HG02571 (cell line): Measurements from ENCODE around the gene EFCAB6.

Experiments
- ATAC-seq: cut with Tn5 transposase; IDR thresholded peaks from one replicate; pipeline ENCODE4 v1.9.1; 2021; ENCODE audit warnings: mild to moderate bottlenecking, moderate library complexity; ENCODE audit not compliant: unreplicated experiment

EFCAB6 gene

DNA sequence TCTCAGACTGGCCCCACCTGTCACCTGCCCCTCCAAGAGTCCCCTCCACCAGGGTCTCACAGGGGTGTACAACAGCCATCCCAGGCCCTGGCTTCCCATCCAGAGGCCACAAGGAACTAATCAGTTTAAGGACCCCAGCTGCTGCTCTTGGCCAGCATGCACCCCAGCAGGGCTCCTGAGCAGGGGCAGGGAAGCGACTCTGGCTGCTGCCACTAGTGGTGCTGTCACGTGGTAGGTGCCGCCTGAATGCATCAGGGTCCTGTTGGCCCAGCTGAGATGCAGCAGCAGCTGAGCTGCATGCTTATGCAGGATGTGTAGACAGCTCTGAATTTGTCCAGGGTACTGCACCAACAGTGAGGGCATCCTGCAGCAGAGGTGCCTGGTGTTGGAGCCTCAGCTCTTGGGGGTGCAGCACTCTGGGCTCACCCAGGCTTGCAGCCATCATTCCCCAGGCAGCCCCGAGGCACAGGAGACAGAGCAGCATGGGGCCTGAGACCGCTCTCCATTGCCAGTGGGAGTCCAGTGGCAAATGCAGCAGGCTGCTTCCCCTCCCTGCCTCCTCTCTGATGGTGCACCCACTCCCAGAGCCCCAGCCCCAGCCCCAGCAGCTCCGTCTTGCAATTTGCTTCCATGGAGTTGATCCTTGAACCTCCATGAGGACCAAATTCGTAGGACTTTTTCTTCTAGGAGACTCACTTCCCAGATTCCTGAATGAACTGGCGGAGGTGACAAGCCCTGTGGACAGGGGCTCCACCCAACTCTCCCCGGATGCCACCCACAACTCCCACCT, 301.6 kb downstream of the EFCAB6 start:
- ATAC-seq, result no peak

DNA sequence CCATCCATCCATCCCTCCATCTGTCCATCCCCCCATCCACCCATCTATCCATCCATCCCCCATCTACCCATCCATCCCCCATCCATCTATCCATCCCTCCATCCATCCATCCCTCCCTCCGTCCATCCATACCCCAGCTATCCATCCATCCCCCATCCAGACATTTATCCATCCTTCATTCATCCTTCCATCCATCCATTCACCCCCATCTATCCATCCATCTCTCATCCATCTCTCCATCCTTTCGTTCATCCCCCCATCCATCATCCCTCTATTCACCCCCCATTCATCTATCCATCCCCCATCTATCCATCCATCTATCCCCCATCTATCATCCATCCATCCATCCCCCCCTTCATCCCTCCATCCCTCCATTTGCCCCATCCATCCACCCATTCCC, 302.8 kb downstream of the EFCAB6 start:
- no peak for ATAC-seq

DNA sequence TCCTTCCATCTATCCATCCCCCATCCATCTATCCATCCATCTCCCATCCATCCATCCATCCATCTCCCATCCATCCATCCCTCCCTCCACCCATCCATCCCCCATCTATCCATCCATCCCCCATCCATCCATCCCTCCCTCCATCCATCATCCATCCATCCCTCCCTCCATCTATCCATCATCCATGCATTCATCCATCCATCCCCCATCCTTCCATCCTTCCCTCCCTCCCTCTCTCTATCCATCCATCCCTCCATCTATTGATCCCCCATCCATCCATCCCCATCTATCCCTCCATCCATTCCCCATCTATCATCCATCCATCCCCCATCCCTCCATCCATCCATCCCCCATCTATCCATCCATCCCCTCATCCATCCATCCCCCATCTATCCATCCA, 303.6 kb downstream of the EFCAB6 start:
- no peak for ATAC-seq

DNA sequence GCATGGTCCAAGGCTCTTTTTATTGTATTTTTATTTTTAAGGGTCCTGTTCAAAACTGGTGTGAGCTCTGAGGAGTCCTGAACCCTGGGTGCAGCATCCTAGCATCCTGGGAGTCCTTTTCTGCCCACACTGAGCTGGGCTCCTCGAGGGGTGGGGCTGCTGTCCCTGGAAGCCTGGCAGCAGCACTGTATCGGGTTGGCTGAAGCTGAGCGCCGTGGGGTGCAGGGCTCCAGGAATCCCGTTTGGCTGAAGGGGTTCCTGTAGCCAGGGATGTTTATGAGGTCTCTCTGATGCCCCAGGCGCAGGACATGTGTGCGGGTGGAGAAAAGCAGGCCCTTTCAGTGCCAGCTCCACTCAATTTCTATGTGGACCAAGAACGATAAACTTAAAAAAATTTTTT, 304.9 kb downstream of the EFCAB6 start:
- no peak for ATAC-seq

DNA sequence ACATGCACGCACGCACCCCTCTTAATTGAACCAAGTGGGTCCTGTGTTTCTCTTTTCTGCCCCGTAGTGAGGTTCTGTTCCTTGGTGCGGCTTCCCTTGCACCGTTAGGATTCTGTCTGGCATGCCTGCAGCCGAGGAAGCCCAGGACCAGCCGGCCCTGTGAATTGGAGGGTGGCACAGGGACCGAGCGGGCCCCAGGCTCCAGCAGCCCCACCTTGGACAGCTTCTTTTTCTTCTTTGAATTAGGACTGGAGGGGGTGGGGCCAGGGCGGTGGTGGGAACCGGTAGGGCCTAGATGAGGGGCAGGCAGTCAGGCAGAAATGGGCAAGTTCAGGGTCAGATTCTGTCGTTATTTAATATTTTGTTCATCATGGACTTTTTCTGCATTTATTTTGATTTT, 305.6 kb downstream of the EFCAB6 start:
- ATAC-seq, result no peak

DNA sequence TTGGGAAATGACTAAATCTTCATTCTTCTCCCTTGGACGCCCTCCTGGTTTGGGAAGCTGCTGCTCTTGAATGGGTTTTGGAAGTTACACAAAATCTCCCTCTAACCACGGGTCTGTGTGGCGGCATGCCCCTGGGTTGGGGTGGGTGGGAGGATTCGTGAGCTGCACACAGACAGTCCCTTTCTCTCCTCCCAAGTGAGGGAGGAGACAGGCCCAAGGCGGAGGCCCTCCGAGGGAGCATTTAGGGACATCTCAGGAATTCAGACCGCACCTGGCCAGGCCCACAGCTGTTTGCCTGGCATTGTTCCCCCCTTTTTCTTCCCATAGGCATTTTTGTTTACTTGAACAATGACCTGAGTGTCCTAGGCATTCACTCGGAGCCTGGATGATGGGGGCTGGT, 306.2 kb downstream of the EFCAB6 start:
- no peak for ATAC-seq

DNA sequence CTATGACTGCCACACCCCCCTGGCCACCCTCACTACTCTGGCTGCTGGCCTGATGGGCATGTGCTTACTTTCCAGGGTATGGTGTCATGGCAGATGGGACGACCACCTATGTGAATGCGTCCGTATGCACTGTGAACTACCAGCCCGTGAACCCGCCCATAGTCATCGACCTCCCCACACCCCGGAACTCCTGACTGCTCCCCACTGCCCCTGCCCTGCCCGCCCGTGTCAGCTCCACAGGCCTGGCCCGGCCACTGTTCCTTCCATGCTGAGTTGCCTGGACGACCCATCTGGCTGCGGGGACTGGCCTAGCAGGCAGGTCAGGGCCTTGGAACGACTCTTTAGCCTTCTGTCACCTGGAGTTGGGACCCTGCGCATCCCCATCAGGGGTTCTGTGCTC, 306.7 kb downstream of the EFCAB6 start:
- no peak for ATAC-seq

DNA sequence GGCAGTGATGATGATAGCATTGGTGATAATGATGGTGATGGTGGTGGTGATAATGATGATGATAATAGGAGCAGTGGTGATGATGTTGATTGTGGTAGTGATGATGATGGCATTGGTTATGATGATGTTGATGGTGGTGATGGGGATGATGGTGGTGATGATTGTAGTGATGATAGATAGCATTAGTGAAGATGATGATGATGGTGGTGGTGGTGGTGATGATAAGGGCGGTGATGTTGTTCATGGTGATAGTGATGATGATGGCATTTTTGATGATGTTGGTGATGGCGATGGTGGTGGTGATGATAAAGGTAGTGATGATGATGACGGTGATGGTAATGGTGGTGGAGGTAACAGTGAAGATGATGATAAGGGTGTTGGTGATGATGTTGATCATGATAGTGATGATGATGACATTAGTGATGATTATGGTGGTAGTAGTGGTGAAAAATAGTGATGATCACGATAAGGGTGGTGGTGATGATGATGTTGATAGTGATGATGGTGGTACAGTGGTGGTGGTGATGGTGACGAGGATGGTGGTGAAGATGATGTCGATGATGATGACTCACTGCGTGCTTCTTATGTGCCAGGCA, 307.3 kb downstream of the EFCAB6 start:
- ATAC-seq, result no peak

DNA sequence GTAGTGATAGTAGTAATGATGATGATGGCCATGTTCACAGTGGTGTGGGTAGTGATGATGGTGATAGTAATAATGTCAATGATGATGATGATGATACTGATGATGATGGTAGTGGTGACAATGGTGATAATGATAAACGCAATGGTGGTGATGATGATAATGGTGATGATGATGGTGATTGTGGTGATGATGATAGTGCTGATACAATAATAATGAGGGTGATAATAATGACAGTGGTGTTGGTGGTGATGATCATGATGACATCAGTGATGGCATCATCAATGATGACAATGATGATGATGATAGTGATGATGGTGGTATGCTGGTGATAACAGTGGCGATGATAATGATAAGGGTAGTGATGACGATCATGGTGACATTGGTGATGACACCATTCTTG, 308.0 kb downstream of the EFCAB6 start:
- no peak for ATAC-seq

DNA sequence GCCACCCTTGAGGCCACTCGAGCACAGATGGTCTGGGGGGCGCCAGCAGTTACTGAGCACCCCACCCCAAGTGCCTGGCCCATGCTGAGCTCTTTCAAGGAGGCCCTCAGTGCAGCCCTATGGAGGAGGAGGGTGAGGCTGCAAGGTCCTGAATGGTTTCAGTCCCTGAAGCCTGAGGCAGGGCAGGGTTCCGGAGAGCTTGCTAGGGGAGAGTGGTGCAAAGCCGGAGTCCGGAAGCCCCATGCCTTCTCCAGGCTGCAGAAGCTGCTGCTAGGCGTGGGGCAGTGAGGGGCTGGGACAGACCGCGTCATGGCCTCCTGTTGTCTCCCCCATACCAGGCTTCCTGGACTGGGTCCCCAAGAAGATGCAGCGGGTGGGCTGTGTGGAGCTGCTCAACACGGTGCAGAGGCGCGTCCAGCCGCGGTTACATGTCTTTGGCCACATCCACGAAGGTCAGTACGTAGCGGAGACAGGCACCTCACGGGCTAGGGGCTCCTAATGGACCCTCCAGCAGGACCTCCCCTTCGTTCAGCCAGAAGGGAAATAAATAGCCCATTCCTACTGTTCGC, 309.7 kb downstream of the EFCAB6 start:
- no peak for ATAC-seq

DNA sequence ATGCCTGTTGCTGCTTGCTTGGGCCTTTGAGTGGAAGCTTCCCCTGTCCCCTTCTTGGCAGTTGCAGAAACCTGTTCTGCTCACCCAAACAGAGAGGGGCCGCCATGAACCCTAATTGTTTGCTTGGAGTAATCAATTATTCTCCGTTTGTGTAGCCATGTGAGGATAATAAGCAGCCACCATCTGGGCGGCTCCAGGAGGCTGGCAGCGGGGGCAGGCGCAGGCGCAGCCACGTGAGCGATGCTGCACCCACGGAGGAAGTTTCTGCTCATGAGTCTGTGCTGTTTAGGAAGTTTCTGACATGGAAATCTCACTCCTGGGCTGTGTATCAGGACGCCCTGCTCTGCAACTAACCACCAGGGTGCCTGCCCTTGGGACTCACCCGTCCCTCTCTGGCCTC, 310.2 kb downstream of the EFCAB6 start:
- ATAC-seq, result no peak

DNA sequence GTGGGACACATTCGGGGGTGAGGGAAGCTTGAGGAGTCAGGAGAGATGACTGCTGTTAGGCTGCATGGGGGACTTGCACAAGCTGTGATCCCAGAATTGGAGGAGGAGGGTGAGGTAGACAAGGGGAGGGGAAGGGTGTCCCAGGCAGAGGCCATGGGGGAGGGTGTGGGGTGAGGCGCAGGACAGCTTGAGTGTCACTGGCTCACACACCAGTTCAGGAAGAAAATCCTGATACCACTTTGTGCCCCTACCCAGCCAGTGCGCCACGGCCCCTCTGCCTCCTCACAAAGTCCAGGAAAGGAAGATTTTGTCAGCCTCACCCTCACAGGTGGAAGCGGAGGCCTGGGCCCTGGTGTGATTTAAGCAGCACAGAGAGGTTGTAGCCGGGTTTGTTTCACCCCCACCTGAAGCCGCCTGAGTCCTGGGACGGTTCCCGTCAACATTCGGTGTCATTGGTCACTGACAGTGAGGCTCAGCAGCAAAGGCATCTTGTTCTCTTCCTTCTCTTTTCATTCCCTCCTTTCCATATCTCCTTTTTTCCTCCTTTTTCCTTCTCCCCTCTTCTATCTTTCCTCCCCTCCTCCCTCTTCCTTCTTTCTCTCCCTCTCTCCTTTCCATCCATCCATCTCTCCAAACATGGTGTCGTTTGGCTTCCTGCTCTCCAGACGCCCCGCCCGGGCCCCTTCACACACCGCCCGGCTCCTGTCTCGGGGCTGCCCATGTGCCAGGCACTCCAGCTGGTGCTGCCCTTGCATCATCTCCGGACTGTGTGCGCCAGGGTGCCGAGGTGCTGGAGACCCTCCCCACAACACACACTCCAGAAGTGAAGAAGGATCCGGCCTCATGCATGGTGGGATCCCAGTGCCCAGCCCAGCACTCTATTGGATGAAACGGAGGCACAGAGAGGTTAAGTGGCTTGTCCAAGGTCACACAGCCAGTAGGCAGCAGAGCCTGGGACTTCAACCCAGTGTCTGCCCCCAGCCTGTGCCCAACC, 311.0 kb downstream of the EFCAB6 start:
- no peak for ATAC-seq

DNA sequence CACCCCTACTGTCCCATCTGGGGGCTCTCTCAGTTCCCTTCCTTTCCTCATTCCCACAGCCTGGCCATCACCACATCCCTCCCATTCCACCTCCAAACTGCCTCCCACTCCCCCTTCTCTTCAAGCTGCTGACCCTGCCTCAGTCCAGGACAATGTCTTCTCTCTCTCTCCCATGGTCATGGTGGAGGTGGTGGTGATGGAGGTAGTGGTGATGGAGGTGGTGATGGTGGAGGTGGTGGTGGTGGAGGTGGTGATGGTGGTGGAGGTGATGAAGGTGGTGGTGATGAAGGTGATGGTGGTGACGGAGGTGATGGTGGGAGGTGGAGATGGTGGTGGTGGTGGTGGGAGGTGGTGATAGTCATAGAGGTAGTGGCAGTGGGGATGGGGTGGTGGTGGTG, 313.2 kb downstream of the EFCAB6 start:
- no peak for ATAC-seq

DNA sequence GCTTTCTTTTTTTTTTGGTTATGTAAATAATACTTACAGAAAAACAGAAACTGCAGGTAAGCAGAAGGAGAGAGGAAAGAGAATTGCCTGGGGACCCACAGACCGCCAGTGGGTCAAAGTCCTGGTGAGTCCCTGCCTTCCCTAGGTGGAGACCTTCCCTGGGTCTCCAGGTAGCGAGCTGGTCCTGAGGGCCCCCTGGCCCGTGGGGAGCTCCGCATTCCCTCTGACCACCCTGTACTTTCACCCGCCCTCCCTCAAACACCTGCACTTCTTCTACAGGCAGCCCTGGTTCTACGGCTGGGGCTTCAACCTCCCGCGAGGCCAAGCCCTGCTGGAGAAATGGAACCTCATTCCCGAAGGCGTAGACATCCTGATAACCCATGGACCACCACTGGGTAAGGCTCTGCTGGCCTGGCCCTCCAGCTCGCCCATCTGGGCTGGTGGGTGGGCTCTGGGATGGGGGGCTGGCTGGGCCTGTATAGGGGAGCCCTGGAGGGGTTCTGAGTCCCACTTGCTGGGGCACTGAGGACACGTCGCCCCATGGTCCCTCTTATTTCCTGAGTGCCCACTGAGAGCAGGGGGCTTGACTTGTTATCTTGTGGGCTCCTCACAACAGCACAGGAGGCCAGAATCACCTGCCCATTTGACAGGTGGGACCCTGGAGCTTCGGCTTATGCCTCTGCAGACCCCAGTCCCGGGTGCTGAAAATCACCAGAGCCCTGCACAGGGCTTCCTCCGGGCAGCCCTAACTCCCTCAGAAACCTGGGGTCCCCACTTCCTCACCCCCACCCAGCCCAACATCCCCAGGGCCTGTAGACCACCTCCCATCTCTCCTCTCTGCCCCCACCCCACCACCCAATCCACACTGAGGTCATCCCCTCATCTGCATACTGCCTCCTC, 313.9 kb downstream of the EFCAB6 start:
- no peak for ATAC-seq

DNA sequence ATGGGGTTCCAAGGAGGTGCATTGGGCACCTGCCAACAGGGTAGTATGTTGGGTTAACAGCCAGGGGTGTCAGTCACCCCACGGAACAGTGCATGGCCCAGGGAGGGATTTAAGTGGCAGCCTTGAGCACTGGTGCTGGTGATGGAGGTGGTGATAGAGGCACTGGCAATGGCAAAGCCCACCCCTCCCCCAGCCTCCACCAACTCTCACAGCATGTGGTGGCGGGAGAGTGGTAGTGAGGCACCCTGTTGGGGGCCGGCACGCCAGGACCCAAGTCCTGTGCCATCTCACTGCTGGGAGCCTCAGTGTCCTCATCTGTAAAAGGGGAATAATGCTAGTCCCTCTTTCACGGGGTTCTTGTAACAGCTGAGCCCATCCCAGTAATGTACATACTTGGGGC, 318.8 kb downstream of the EFCAB6 start:
- ATAC-seq, result no peak

DNA sequence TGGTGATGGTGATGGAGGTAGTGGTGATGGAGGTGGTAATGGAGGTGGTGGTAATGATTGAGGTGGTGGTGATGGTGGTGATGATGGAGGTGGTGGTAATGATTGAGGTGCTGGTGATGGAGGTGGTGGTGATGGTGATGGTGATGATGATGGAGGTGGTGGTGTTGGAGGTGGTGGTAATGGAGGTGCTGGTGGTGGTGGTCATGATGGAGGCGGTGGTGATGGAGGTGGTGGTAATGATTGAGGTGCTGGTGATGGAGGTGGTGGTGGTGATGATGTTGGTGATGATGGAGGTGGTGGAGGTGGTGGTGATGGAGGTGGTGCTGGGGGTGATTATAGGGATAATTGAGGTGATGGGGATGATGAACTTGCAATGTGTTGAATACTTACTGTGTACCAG, 320.4 kb downstream of the EFCAB6 start:
- no peak for ATAC-seq

DNA sequence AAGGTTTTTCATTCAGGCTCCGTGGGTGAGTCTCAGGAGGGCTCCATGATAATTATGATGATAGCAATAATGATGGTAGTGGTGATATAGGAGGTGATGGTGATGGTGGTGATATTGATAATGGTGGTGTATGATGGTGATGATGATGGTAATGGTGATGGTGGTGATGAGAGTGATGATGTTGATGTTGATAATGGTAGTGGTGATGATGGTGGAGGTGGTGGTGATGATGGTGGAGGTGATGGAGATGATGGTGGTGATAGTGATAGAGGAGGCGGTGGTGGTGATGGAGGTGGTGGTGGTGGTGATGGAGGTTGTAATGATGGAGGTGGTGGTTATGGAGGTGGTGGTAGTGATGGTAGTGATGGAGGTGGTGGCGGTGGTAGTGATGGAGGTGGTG, 320.9 kb downstream of the EFCAB6 start:
- ATAC-seq, result no peak

DNA sequence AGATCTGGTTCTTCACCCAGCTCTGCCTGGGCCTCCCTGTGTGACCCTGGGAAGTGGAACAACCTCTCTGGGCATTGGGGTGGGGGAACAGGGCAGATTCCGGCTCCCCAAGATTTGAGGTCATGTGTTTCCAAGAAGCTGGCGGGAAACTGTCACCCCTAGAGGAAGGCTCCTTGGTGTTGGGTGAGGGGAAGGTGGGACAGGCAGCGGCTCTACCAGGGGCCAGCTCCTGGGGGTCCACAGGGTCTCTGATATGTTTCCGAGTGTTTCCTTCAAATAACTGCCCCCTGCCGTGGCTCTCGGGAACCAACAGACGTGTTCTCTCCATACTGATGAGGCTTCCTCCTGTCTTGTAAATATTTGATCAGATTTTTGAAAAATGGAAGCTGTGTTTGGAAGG, 321.8 kb downstream of the EFCAB6 start:
- no peak for ATAC-seq

DNA sequence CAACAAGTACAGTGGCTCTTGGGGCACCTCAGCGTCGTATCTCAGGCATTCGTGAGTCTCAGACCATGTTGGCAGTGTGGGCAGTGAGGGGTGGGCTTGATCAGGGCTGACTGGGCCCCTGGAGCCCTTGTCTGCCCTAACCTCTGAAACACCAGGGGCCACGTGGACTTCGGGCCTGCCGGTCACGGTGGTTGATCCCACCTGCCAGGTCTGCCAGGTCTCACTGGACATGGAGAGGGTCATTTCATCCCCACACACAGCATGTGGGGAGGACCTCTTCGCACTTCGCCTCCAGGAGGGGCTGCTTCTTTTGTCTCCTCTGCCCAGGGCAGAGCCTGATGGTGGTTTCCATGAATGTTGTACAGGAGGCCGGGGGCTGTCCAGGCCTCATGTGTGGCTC, 323.2 kb downstream of the EFCAB6 start:
- no peak for ATAC-seq
